Measurements from ENCODE around the gene SMG6. TPM values are rescaled to one million over a fixed set of nuclear protein-coding genes. Genes with fewer than 3 reads are reported as not detected.

The SMG6 gene
- total RNA-seq, 1 experiment from 2014 or later: 25.6 TPM

GRCh38 chr17:2309338-2310154 lies 6.0 kb upstream of the SMG6 start:
- Mint-ChIP-seq H3K9me3 (peaks cover 6% of the 10 kb centered on the region; the same call in 1 of the 2 replicates), H3K36me3 (peaks cover 3% of the 10 kb centered on the region; the same call in 1 of the 2 replicates), H3K4me3 (no peak overlapping the region), H3K27ac (no peak overlapping the region), H3K27me3 (ENCODE audit: low read depth) (no peaks in the 10 kb centered on the region; the same call in 1 of the 2 replicates), H3K4me1 (no peaks in the 10 kb centered on the region)
- ChIA-PET CTCF (no interaction called here), POLR2A (no interaction called here)
- DNase-seq (ENCODE audit: low spot score) (no peak), ATAC-seq (no peak)
- no peak for TF ChIP-seq USF2 (CRISPR knock-in tag; IDR thresholded peaks at IDR 0.05)
- TF ChIP-seq E2F1 (CRISPR knock-in tag; IDR thresholded peaks at IDR 0.05): no peak
- TF ChIP-seq ETV6 (CRISPR knock-in tag; IDR thresholded peaks at IDR 0.05): no peak
- no peak for TF ChIP-seq NFE2L1 (CRISPR knock-in tag; IDR thresholded peaks at IDR 0.05)
- TF ChIP-seq ATF1 (CRISPR knock-in tag; IDR thresholded peaks at IDR 0.05): no peak
- TF ChIP-seq STAT6 (CRISPR knock-in tag; conservative IDR thresholded peaks at IDR 0.05; ENCODE audit: low read depth): no peak
- no peak for TF ChIP-seq PRRX2 (CRISPR knock-in tag; IDR thresholded peaks at IDR 0.05)
- TF ChIP-seq ATF6 (CRISPR knock-in tag; IDR thresholded peaks at IDR 0.05): no peak
- no peak for TF ChIP-seq FOXK1 (CRISPR knock-in tag; IDR thresholded peaks at IDR 0.05)
- no peak for TF ChIP-seq ZNF671 (CRISPR knock-in tag; IDR thresholded peaks at IDR 0.05)
- no peak for TF ChIP-seq CDX4 (CRISPR knock-in tag; IDR thresholded peaks at IDR 0.05; ENCODE audit: borderline replicate concordance)
- TF ChIP-seq ZMAT4 (CRISPR knock-in tag; IDR thresholded peaks at IDR 0.05): no peak
- TF ChIP-seq ZNF425 (CRISPR knock-in tag; conservative IDR thresholded peaks at IDR 0.05): no peak
- TF ChIP-seq NR1H2 (CRISPR knock-in tag; IDR thresholded peaks at IDR 0.05): no peak
- TF ChIP-seq CREB1 (CRISPR knock-in tag; IDR thresholded peaks at IDR 0.05): no peak
- TF ChIP-seq PRDM15 (CRISPR knock-in tag; IDR thresholded peaks at IDR 0.05): no peak
- no peak for TF ChIP-seq ZNF317 (CRISPR knock-in tag; IDR thresholded peaks at IDR 0.05; ENCODE audit: borderline replicate concordance, low read depth)
- TF ChIP-seq ZNF263 (CRISPR knock-in tag; IDR thresholded peaks at IDR 0.05; ENCODE audit: low read depth): no peak

Data from WTC11 (cell line).